Loucy (cell line): ENCODE results near the gene TRPM3.

Experiments
- H2AFZ ChIP-seq: fragments of 200-600 bp; sonication (generic); 2 replicates; pipeline ENCODE4 v1.6.0; 2016; ENCODE audit warnings: antibody characterized with exemption, mild to moderate bottlenecking, low read length, moderate library complexity
- H3F3A ChIP-seq: fragments of 200-600 bp; 2 replicates; pipeline ENCODE4 v1.6.0; 2016; ENCODE audit warnings: antibody characterized with exemption, low read depth, mild to moderate bottlenecking
- H3K27me3 ChIP-seq: fragments of 200-600 bp; sonication (generic); 2 replicates; pipeline ENCODE4 v1.6.1; 2014; ENCODE audit warnings: low read length, mild to moderate bottlenecking; ENCODE audit not compliant: insufficient read depth, poor library complexity, severe bottlenecking
- H3K36me3 ChIP-seq: fragments of 200-600 bp; sonication (generic); 2 replicates; pipeline ENCODE4 v1.6.1; 2016; ENCODE audit warnings: low read length; ENCODE audit not compliant: insufficient read depth
- H3K4me1 ChIP-seq: fragments of 200-600 bp; sonication (generic); 2 replicates; pipeline ENCODE4 v1.5.1; 2014; ENCODE audit warnings: low read length, mild to moderate bottlenecking; ENCODE audit not compliant: insufficient read depth, poor library complexity, severe bottlenecking
- H3K4me2 ChIP-seq: fragments of 200-600 bp; sonication (generic); 2 replicates; pipeline ENCODE4 v1.6.0; 2014; ENCODE audit warnings: antibody characterized with exemption, low read length, low read depth, mild to moderate bottlenecking; ENCODE audit not compliant: poor library complexity, severe bottlenecking
- H3K4me3 ChIP-seq: fragments of 200-600 bp; sonication (generic); 2 replicates; pipeline ENCODE4 v1.5.1; 2014; ENCODE audit warnings: low read length, mild to moderate bottlenecking, mixed read lengths; ENCODE audit not compliant: poor library complexity, severe bottlenecking
- H3K79me2 ChIP-seq: fragments of 200-600 bp; sonication (generic); 2 replicates; pipeline ENCODE4 v1.6.1; 2014; ENCODE audit warnings: low read length; ENCODE audit not compliant: insufficient read depth
- H3K9ac ChIP-seq: fragments of 200-600 bp; sonication (generic); 2 replicates; pipeline ENCODE4 v1.6.0; 2014; ENCODE audit warnings: mild to moderate bottlenecking, low read depth, low read length, moderate library complexity; ENCODE audit not compliant: poor library complexity, severe bottlenecking
- H3K9me2 ChIP-seq: fragments of 200-600 bp; sonication (generic); replicated peaks from 2 replicates; pipeline ENCODE4 v1.6.1; 2016; ENCODE audit warnings: low read depth, low read length, mixed read lengths
- H3K9me3 ChIP-seq: fragments of 200-600 bp; sonication (generic); 2 replicates; pipeline ENCODE4 v1.6.1; 2014; ENCODE audit warnings: mild to moderate bottlenecking, antibody characterized with exemption, low read length, low read depth; ENCODE audit not compliant: insufficient read depth
- H4K20me1 ChIP-seq: fragments of 200-600 bp; sonication (generic); 2 replicates; pipeline ENCODE4 v1.6.0; 2014; ENCODE audit warnings: antibody characterized with exemption, low read length, mild to moderate bottlenecking; ENCODE audit not compliant: insufficient read depth, poor library complexity, severe bottlenecking
- EZH2phosphoT487 ChIP-seq: fragments of 200-600 bp; IDR thresholded peaks from 2 replicates; pipeline ENCODE4 v1.6.1; 2018; ENCODE audit warnings: antibody characterized with exemption, mild to moderate bottlenecking, moderate library complexity, borderline replicate concordance
- TF ChIP-seq, protein P1 (sequence below): fragments of 200-600 bp; sonication (generic); conservative IDR thresholded peaks from 2 replicates; pipeline ENCODE4 v1.5.1; 2014; ENCODE audit warnings: mild to moderate bottlenecking, antibody characterized with exemption, low read length

TRPM3 gene

DNA sequence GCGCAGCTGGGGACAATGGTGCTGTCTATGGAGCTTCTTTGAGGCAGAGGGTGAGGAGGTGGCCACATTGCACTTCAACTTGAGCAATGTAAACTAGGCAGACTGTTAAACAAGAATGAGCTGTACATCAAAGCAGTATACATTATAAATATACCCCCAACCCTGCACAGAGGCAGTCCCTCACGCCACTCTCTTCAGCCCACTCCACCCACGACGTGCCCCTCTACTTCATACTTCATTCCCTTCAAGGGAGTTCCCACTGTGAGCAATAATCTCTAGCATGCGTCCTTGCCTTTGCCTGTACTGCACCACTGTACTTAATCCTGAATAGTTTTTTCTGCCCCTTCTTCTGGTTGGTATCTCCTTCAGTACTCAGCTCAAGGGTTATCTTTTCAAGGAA, 14.4 kb downstream of the TRPM3 start:
- no peaks in the 10 kb centered on the region for H3K36me3 ChIP-seq
- no peaks in the 10 kb centered on the region for H3K9me2 ChIP-seq
- no peaks in the 10 kb centered on the region for H3F3A ChIP-seq
- no peaks in the 10 kb centered on the region for H4K20me1 ChIP-seq
- TF ChIP-seq, protein P1, sequence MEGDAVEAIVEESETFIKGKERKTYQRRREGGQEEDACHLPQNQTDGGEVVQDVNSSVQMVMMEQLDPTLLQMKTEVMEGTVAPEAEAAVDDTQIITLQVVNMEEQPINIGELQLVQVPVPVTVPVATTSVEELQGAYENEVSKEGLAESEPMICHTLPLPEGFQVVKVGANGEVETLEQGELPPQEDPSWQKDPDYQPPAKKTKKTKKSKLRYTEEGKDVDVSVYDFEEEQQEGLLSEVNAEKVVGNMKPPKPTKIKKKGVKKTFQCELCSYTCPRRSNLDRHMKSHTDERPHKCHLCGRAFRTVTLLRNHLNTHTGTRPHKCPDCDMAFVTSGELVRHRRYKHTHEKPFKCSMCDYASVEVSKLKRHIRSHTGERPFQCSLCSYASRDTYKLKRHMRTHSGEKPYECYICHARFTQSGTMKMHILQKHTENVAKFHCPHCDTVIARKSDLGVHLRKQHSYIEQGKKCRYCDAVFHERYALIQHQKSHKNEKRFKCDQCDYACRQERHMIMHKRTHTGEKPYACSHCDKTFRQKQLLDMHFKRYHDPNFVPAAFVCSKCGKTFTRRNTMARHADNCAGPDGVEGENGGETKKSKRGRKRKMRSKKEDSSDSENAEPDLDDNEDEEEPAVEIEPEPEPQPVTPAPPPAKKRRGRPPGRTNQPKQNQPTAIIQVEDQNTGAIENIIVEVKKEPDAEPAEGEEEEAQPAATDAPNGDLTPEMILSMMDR, result no peak
- no peak for TF ChIP-seq EZH2phosphoT487
- H2AFZ ChIP-seq, result no peak overlapping the region
- H3K4me3 ChIP-seq, result no peak overlapping the region
- no peak overlapping the region for H3K9ac ChIP-seq
- H3K27me3 ChIP-seq, result no peaks in the 10 kb centered on the region
- H3K9me3 ChIP-seq, result no peaks in the 10 kb centered on the region
- no peaks in the 10 kb centered on the region for H3K4me1 ChIP-seq
- no peaks in the 10 kb centered on the region for H3K79me2 ChIP-seq
- no peak overlapping the region for H3K4me2 ChIP-seq

DNA sequence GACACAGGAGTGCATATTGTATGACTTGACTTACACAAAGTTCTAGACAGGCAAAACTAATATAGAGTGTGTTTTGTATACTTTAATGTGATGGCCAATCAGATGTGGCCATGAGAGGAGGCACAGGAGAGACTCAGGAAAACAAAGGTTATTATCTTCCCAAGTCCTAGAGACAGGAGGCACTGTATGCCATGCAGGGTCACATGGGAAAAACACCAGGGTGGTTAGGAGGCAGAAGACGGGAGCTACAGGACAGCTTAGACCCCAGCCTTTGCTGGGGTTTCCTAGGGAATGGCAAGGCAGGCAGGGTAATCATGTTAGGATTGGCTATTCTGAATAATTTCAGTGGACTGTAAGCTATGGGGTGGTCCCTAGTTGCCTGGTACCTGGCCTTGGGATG, 16.2 kb downstream of the TRPM3 start:
- H3K9me3 ChIP-seq, result no peaks in the 10 kb centered on the region
- no peaks in the 10 kb centered on the region for H4K20me1 ChIP-seq

DNA sequence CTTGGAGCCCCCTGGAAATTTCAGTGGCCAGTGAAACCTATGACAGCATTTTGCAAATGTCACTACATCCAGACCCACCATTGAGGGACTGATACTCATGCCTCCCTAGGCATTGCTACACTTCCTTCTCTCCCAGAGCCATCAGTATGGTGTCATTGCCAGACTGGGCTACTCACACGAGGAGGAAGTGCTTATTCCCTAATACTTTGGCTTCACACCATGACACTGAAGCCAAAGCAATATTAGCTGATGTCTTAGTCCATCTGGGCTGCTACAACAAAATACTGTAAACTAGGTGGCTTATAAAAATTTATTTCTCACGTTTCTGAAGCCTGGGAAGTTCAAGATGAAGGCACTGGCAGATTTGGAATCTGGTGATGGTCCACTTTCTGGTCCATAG, 22.6 kb downstream of the TRPM3 start:
- Histone ChIP-seq H3K9me2 (no peaks in the 10 kb centered on the region), H3K36me3 (no peaks in the 10 kb centered on the region), H3K4me3 (no peak overlapping the region), H3K9me3 (no peaks in the 10 kb centered on the region), H3K27me3 (no peaks in the 10 kb centered on the region), H3K9ac (no peak overlapping the region), H3K4me1 (no peaks in the 10 kb centered on the region), H3K79me2 (no peaks in the 10 kb centered on the region), H3F3A (no peaks in the 10 kb centered on the region), H4K20me1 (no peaks in the 10 kb centered on the region), H3K4me2 (no peak overlapping the region), H2AFZ (no peak overlapping the region)
- TF ChIP-seq EZH2phosphoT487, result no peak
- TF ChIP-seq, protein P1, result no peak

More for the DNA sequence above, 16.2 kb downstream of the TRPM3 start:
- no peaks in the 10 kb centered on the region for H3F3A ChIP-seq
- H3K79me2 ChIP-seq, result no peaks in the 10 kb centered on the region
- H3K9me2 ChIP-seq, result no peaks in the 10 kb centered on the region
- H3K9ac ChIP-seq, result no peak overlapping the region
- no peak overlapping the region for H3K4me3 ChIP-seq
- H3K36me3 ChIP-seq, result no peaks in the 10 kb centered on the region
- H3K27me3 ChIP-seq, result no peaks in the 10 kb centered on the region
- H2AFZ ChIP-seq, result no peak overlapping the region
- TF ChIP-seq EZH2phosphoT487, result no peak
- TF ChIP-seq, protein P1, result no peak
- H3K4me1 ChIP-seq, result no peaks in the 10 kb centered on the region
- H3K4me2 ChIP-seq, result no peak overlapping the region
